IgD-negative memory B cell (primary cell): ENCODE measurements around the gene PRMT5. TPM values are rescaled to one million over a fixed set of nuclear protein-coding genes. Genes with fewer than 3 reads are reported as not detected.

Experiments used
- H3K27ac Mint-ChIP-seq, 3 donors: one replicate each; pipeline ENCODE4 v1.8.0; 2020 to 2022; ENCODE audit warnings: mild to moderate bottlenecking in 3 of 3, mixed read lengths in 3 of 3, moderate library complexity in 1 of 3
- H3K27me3 Mint-ChIP-seq: one replicate; pipeline ENCODE4 v1.8.0; 2021; ENCODE audit warnings: mixed read lengths
- H3K36me3 Mint-ChIP-seq: one replicate; pipeline ENCODE4 v1.8.0; 2020; ENCODE audit warnings: mild to moderate bottlenecking, mixed read lengths
- H3K4me1 Mint-ChIP-seq, 3 donors: one replicate each; pipeline ENCODE4 v1.8.0; 2020 to 2022; ENCODE audit warnings: mixed read lengths in 3 of 3, mild to moderate bottlenecking in 1 of 3
- H3K4me3 Mint-ChIP-seq, 4 donors: one replicate each; pipeline ENCODE4 v1.8.0; 2020 to 2022; ENCODE audit warnings: mild to moderate bottlenecking in 4 of 4, mixed read lengths in 4 of 4, moderate library complexity in 3 of 4
- H3K9me3 Mint-ChIP-seq, 3 donors: one replicate each; pipeline ENCODE4 v1.8.0; 2020 to 2021; ENCODE audit warnings: mixed read lengths in 3 of 3, mild to moderate bottlenecking in 1 of 3
- polyA plus RNA-seq: library from polyadenylated mRNA; unstranded; fragments of 300-500 nt; fragmentation: Illumina TruSeq; gene quantifications from one replicate; pipeline ENCODE4 v1.2.3, GENCODE V29; 2021

Gene PRMT5
- polyA plus RNA-seq, 1 donor from 2014 or later = 45.0 TPM

DNA sequence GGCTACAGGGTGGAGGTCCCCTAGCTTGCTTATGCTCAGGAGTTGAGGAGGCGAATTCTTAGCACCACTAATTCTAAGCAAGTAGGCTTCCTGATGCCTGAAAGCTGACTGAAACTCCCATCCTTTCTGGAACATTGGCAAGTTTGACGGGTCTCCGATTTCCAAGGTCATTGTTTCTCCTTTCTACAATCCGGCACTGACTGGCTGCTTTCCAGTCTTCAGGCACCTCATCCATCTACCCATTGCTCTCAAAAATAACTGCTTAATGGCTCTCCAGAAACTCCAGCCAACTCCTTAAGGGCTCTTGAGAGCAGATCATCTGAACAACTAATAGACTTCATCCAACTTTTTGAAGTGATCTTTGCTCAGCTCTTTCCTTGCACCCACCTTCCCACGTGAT lies 32.8 kb downstream of the PRMT5 start:
- H3K27me3 Mint-ChIP-seq = no peaks in the 10 kb centered on the region
- no peak overlapping the region for H3K4me3 Mint-ChIP-seq

DNA sequence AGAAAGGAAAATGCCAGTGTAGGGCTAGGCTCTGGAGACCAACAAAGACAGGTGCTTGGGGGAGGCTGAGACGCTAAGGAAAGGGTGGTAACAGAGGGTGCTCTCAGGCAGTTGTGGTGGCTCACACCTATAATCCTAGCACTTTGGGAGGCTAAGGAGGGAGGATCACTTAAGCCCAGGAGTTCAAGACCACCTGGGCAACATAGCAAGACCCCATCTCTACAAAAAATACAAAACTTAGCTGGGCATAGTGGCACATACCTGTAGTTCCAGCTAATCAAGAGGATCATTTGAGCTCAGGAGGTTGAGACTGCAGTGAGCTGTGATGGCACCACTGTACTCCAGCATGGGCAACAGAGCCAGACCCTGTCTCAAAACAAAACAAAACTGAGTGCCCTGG lies 33.8 kb downstream of the PRMT5 start:
- Mint-ChIP-seq H3K4me1 (peaks cover 7 to 14% (median 8%) of the 10 kb centered on the region in 3 donors), H3K27ac (no peak overlapping the region), H3K9me3 (no peaks in the 10 kb centered on the region), H3K27me3 (no peaks in the 10 kb centered on the region), H3K36me3 (peaks cover 2% of the 10 kb centered on the region), H3K4me3 (no peak overlapping the region)

More for the DNA sequence above, 32.8 kb downstream of the PRMT5 start:
- Mint-ChIP-seq H3K36me3 (peaks cover 2% of the 10 kb centered on the region), H3K9me3 (no peaks in the 10 kb centered on the region), H3K27ac (peak overlapping the region in 1 of 3 donors; percentile 53), H3K4me1 (peaks cover 5 to 13% (median 6%) of the 10 kb centered on the region in 3 donors)

DNA sequence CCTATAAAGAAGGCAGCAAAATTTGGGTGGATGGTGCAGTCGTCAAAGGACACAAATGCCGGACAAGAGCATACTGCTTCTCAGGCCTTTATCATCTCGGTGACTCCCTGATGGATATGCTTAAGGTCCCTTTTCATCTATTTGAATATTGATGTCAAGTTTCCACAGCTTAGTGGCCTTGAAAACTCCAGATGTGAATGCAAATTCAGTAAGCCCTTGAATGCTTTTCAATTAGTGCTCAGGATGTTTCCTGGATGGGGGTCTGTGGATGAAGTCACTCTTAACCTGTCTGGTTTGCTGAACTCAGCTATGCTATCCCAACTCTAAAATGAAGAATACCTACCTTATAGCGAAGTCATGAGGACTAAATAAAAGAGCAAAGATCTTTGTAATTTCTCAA lies 35.5 kb downstream of the PRMT5 start:
- Mint-ChIP-seq H3K9me3 (no peaks in the 10 kb centered on the region), H3K4me1 (peaks cover 16 to 21% (median 17%) of the 10 kb centered on the region in 3 donors), H3K36me3 (peaks cover 2% of the 10 kb centered on the region), H3K4me3 (no peak overlapping the region), H3K27ac (peak overlapping the region in 1 of 3 donors; percentile 67), H3K27me3 (no peaks in the 10 kb centered on the region)

DNA sequence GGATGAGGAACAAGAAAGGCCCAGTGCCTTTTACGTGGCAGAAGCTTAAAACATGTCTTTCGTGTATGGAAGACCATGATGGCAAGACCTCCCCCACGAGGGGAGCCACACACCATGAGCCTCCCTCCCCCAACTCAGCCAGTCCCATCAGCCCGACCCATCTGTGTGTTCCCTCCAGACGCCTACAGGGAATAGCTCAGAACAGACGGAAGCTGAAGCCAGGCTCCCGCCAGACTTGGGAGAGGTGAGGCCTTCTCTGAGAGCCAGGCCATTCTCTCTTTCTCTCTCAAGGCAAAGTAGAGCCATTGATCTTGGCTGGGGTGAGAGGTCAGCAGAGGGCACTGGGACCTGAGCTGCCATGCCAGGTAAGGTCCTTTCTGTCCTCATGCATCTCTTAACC lies 36.7 kb downstream of the PRMT5 start:
- peaks cover 2% of the 10 kb centered on the region for H3K36me3 Mint-ChIP-seq
- H3K4me1 Mint-ChIP-seq = peaks cover 24 to 32% (median 28%) of the 10 kb centered on the region in 3 donors
- H3K27ac Mint-ChIP-seq = peak overlapping the region in 1 of 3 donors; percentile 68
- H3K4me3 Mint-ChIP-seq = peak overlapping the region in 1 of 4 donors; percentile 55
- H3K9me3 Mint-ChIP-seq = no peaks in the 10 kb centered on the region
- H3K27me3 Mint-ChIP-seq = no peaks in the 10 kb centered on the region

DNA sequence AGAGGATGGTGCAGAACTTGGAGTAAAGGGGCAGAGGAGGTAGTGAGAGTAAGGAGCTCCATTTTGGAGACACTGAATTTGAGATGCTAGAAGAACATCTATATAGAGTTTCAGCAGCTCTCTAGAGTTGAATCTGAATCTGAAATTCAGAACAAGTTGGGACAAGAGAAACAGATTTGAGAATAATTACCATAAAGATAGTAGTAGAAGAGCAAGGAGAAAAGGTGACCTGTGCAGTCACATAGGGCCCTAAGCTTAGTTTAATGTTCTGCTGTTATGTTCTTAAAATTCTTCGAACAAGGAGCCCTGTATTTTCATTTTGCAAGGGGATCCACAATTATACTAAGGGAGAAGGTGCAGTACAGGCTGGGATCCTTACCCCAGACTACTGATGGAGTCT lies 38.8 kb downstream of the PRMT5 start:
- H3K4me1 Mint-ChIP-seq = peaks cover 31 to 41% (median 34%) of the 10 kb centered on the region in 3 donors

DNA sequence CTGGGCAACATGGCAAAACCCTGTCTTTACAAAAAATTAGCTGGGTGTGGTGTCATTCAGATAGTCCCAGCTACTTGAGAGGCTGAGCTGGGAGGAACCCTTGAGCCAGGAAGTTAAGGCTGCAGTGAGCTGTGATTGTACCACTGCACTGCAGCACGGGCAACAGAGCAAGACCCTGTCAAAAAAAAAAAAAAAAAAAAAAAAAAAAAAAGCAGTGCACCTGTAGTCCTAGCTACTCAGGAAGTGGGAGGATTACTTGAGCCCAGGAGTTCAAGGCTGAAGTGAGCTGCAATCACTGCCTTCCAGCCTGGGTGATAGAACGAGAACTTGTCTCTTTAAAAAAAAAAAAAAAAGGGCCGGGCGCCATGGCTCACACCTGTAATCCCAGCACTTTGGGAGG lies 40.5 kb downstream of the PRMT5 start:
- H3K4me1 Mint-ChIP-seq = peaks cover 33 to 53% (median 34%) of the 10 kb centered on the region in 3 donors
- peak overlapping the region; percentile 95 to 99 (median 97) for H3K27ac Mint-ChIP-seq
- H3K4me3 Mint-ChIP-seq = peak overlapping the region; percentile 94 to 97 (median 94)
- no peaks in the 10 kb centered on the region for H3K9me3 Mint-ChIP-seq
- no peaks in the 10 kb centered on the region for H3K27me3 Mint-ChIP-seq
- peaks cover 2% of the 10 kb centered on the region for H3K36me3 Mint-ChIP-seq

More for the DNA sequence above, 38.8 kb downstream of the PRMT5 start:
- H3K9me3 Mint-ChIP-seq = no peaks in the 10 kb centered on the region
- peak overlapping the region in 2 of 4 donors; percentile 72 to 81 for H3K4me3 Mint-ChIP-seq
- peaks cover 2% of the 10 kb centered on the region for H3K36me3 Mint-ChIP-seq
- H3K27ac Mint-ChIP-seq = peak overlapping the region in 2 of 3 donors; percentile 44 to 75
- no peaks in the 10 kb centered on the region for H3K27me3 Mint-ChIP-seq

DNA sequence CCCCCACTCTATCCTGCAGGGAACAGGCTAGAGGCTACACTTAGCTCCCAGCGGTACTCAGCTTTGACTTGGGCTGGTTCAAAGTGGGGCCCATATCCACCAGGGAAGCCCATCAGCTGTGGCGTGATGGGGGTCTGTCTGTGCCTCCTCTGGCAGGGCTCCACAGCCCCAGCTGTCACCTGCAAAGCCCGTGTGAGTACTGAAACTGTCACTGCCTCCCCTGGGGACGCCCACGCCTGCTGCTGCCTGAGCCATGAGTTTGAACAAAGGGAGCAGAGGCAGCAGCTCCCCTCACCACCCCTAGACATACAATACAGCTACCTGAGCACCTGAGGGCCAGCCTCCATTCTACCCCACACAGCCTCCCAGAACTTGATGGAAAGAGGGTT lies 41.2 kb downstream of the PRMT5 start:
- no peaks in the 10 kb centered on the region for H3K9me3 Mint-ChIP-seq
- H3K27ac Mint-ChIP-seq = peak overlapping the region; percentile 95 to 99 (median 97)
- H3K27me3 Mint-ChIP-seq = no peaks in the 10 kb centered on the region
- H3K4me3 Mint-ChIP-seq = peak overlapping the region; percentile 94 to 97 (median 94)
- H3K36me3 Mint-ChIP-seq = peaks cover 2% of the 10 kb centered on the region
- peaks cover 30 to 53% (median 34%) of the 10 kb centered on the region in 3 donors for H3K4me1 Mint-ChIP-seq

DNA sequence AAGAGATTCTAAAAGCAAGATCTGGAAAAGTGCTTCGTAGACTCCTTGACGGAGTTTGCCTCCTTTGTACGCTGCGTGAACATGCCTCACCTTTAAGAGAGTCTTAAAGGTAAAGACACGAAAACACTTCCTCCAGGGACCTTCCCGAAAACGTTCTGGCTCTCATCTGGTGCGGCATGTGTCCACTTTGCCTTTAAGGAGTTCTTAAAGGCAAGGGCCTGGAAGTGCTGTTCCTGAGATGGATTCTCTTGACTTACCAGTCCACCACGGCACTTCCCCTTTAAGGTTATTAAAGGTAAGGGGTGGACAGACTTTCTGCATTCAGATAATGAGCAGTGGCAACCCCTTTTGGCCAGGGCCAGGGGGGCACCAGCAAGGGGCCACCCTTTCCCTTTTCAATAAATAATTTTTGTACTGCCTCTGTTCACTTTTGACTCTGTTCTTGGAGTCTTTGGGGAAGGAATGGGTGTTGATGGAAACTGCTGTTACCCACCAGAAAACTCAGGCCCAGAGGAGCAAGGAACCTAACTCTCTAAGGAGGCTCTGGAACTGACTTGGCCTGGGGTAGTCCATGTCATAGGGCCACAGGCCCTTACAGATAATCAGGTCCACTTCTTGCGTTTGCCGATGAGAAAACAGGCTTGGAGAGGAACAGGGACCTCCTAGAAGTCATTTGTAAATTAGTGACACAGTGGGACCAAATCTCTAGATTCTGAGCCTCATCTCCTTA lies 41.8 kb downstream of the PRMT5 start:
- H3K9me3 Mint-ChIP-seq = no peaks in the 10 kb centered on the region
- peaks cover 29 to 55% (median 37%) of the 10 kb centered on the region in 3 donors for H3K4me1 Mint-ChIP-seq
- H3K27me3 Mint-ChIP-seq = no peaks in the 10 kb centered on the region
- H3K36me3 Mint-ChIP-seq = peaks cover 2% of the 10 kb centered on the region
- H3K4me3 Mint-ChIP-seq = peak overlapping the region; percentile 94 to 97 (median 94)
- H3K27ac Mint-ChIP-seq = peak overlapping the region; percentile 95 to 99 (median 97)

DNA sequence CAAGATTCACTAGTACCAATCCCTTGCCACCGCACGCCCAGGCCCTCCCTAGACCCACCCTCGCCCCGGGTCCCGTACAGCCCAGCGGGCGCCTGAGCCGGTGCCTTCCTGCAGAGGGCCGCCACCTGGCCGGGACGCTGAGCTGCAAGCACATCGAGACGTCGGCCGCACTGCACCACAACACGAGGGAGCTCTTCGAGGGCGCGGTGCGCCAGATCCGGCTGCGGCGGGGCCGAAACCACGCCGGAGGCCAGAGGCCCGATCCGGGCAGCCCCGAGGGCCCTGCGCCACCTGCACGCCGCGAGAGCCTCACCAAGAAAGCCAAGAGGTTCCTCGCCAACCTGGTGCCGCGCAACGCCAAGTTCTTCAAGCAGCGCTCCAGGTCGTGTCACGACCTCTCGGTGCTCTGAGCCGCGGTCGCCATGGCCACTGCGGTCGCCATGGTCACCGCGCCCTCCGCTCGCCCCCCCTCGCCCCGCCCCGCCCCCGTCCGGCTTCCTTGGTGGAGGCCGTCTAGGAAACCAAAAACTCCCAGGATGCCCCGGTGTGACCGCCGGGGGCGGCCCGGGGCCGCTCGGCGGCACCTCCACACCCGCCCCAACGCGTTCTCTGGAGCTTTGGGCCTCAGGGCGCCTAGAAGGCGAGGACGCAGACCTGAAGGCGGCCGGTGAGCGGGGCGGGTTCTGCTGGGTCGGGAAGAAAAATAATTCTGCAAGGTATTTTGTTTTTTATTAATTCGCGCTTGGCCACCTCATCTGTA lies 42.5 kb downstream of the PRMT5 start:
- H3K36me3 Mint-ChIP-seq = no peaks in the 10 kb centered on the region
- no peaks in the 10 kb centered on the region for H3K9me3 Mint-ChIP-seq
- peak overlapping the region; percentile 94 to 97 (median 94) for H3K4me3 Mint-ChIP-seq
- no peaks in the 10 kb centered on the region for H3K27me3 Mint-ChIP-seq
- peak overlapping the region; percentile 95 to 99 (median 97) for H3K27ac Mint-ChIP-seq
- H3K4me1 Mint-ChIP-seq = peaks cover 29 to 55% (median 40%) of the 10 kb centered on the region in 3 donors

DNA sequence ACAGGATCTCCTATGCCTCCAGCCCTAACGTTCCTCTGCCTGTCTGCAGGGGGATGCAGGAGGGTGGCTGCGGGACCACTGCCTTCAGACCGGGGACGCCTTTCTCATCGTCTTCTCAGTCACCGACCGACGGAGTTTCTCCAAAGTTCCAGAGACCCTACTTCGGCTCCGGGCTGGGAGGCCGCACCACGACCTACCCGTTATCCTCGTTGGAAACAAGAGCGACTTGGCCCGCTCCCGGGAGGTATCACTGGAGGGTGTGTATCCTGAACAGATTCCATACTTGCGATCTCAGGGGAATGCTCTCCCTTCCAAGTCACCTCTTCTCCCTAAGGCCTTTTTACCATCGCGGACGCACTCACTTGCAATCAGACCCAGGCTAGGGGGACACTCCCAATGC lies 43.2 kb downstream of the PRMT5 start:
- peak overlapping the region; percentile 95 to 99 (median 97) for H3K27ac Mint-ChIP-seq
- H3K36me3 Mint-ChIP-seq = no peaks in the 10 kb centered on the region
- H3K9me3 Mint-ChIP-seq = no peaks in the 10 kb centered on the region
- no peaks in the 10 kb centered on the region for H3K27me3 Mint-ChIP-seq
- peaks cover 29 to 55% (median 40%) of the 10 kb centered on the region in 3 donors for H3K4me1 Mint-ChIP-seq
- H3K4me3 Mint-ChIP-seq = peak overlapping the region; percentile 94 to 97 (median 94)

DNA sequence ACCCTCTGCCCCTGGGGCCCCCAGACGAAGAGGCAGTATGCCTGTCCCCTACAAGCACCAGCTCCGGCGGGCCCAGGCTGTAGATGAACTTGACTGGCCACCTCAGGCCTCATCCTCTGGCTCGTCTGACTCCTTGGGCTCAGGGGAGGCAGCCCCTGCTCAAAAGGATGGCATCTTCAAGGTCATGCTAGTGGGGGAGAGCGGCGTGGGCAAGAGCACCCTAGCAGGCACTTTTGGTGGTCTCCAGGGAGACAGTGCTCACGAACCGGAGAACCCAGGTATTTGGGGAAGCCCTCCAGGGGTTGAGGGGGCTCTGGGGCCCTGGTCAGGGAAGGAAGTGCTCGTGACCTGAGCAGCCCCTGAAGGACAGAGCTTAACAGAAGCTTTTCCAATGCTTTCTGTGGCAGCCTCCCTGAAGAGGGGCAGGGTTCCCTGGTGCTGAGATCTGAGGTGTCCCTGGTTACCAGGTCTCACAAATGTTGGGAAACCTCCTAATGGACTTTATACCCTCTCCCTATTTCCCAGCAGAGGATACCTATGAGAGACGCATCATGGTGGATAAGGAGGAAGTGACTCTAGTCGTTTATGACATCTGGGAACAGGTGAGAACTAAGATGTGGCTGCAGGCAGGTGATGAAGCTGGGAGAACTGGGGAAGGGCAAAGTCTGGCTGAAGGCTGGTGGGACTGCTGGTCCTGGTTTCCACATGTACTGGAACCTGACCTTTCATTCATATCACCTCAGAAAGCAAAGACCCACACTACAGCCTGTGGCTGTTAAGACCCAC lies 44.2 kb downstream of the PRMT5 start:
- H3K27me3 Mint-ChIP-seq = no peaks in the 10 kb centered on the region
- no peaks in the 10 kb centered on the region for H3K36me3 Mint-ChIP-seq
- H3K4me3 Mint-ChIP-seq = peak overlapping the region in 3 of 4 donors; percentile 41 to 94 (median 72)
- H3K9me3 Mint-ChIP-seq = no peaks in the 10 kb centered on the region
- H3K27ac Mint-ChIP-seq = peak overlapping the region in 2 of 3 donors; percentile 67 to 97
- H3K4me1 Mint-ChIP-seq = peaks cover 22 to 49% (median 34%) of the 10 kb centered on the region in 3 donors

DNA sequence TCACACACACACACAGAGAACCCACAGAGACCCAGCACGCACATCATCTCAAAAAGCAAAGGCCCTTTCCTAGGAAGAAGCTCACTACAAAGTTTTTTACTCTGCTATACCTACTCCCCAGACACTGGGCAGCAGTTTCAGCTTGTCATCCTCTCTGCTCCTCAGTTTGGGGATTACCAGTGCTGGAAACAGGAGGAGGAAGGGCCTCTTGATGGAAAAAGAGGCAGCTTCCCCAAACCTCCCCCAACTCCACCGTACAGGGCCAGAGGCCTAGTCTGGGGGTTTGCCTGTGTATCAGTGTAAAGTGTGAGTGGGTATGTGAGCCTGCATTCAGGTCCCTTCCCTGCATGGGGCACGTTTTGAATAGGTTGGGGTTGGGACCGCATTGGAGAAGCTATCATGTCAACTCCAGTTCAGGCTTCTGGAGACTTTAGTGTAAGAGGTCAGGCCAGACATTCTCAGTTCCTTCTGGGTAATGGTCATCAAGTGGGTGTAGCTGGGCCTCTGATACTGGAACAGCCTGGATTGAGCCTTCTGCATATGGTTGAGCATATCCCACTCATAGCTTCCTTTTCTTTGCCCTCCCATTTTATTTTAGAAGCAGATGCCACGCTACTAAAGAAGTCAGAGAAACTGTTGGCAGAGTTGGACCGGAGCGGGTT lies 45.0 kb downstream of the PRMT5 start:
- H3K4me3 Mint-ChIP-seq = peak overlapping the region in 3 of 4 donors; percentile 16 to 94 (median 79)
- H3K27me3 Mint-ChIP-seq = no peaks in the 10 kb centered on the region
- peak overlapping the region; percentile 59 to 97 (median 96) for H3K27ac Mint-ChIP-seq
- no peaks in the 10 kb centered on the region for H3K9me3 Mint-ChIP-seq
- H3K36me3 Mint-ChIP-seq = no peaks in the 10 kb centered on the region
- H3K4me1 Mint-ChIP-seq = peaks cover 19 to 44% (median 29%) of the 10 kb centered on the region in 3 donors

DNA sequence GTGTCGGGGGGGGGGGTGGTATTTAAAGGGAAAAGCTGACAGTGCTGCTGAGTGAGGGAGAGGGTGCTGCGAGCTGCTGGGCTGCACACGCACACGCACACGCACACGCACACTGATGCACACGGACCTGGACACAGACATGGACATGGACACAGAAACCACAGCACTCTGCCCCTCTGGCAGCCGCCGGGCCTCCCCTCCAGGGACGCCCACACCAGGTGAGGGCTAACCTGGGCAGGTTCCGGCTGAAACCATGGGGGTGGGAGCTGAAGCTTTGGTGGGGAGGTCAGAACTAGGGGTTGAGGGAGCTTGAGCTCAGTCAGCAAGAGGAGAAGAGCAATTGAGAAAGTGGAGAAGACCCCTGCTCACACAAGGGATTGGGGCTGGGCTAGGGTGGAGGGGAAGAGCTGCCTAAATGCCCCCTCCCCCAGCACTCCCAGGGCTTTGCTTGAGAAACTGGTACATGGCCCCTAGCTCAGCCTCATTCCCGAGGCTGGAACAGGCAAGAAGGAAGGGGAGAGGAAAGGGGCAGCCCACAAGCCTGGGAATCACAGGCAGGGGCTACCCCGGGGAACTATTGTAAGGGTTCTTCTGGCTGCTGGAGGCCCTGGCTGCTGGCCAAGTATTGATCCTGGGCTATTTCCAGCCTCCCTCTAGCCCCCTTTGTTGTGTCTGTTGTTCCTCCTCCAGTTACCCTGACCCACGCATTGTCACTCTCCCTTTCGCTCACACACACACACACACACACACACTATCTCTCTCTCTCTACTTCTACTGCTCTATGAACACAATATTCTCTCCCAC lies 45.8 kb downstream of the PRMT5 start, which contains the start of gene REM2:
REM2 (plus strand) TSS at position 50 of the 804 bp plus-strand sequence; CDS start at position 116, 66 bp downstream.
- Mint-ChIP-seq H3K4me1 (peaks cover 15 to 42% (median 26%) of the 10 kb centered on the region in 3 donors), H3K27me3 (no peaks in the 10 kb centered on the region), H3K4me3 (peak within 1 kb of the TSS in 3 of 4 donors; percentile 41 to 94 (median 79)), H3K36me3 (no peaks in the 10 kb centered on the region), H3K27ac (peak within 1 kb of the TSS; percentile 83 to 97 (median 96)), H3K9me3 (no peaks in the 10 kb centered on the region)
